NK-92 treated with Interleukin-12 subunit alpha and Interleukin-12 subunit beta, amount 100 ng/mL, for 24 hours (cell line): ENCODE measurements around the gene SLC44A3.

Experiments
- DNase-seq: peaks from one replicate; lab custom pipeline; 2025; lab: John Stamatoyannopoulos, UW

The SLC44A3 gene

GRCh38 chr1:94873520-94874351, 53.6 kb downstream of the SLC44A3 start:
- DNase-seq = no peak

GRCh38 chr1:94874423-94874822, 54.3 kb downstream of the SLC44A3 start:
- DNase-seq = no peak

GRCh38 chr1:94875794-94876193, 55.6 kb downstream of the SLC44A3 start:
- DNase-seq = no peak

- no peak for DNase-seq
These were observed 56.2 kb downstream of the SLC44A3 start for GRCh38 chr1:94876362-94876761.

- no peak for DNase-seq
These were observed 58.2 kb downstream of the SLC44A3 start for GRCh38 chr1:94878329-94878728.

GRCh38 chr1:94883691-94884090, 63.5 kb downstream of the SLC44A3 start:
- no peak for DNase-seq

- DNase-seq = no peak
These were observed 63.9 kb downstream of the SLC44A3 start for GRCh38 chr1:94884106-94884505.

GRCh38 chr1:94884507-94884906, 64.3 kb downstream of the SLC44A3 start:
- no peak for DNase-seq

GRCh38 chr1:94886361-94886760, 66.2 kb downstream of the SLC44A3 start:
- DNase-seq = no peak

- DNase-seq = no peak
These were observed 66.9 kb downstream of the SLC44A3 start for GRCh38 chr1:94887106-94887505.

- DNase-seq = no peak
These were observed 67.5 kb downstream of the SLC44A3 start for GRCh38 chr1:94887603-94888171.

- DNase-seq = no peak
These were observed 68.0 kb downstream of the SLC44A3 start for GRCh38 chr1:94888201-94888600.

- no peak for DNase-seq
These were observed 72.6 kb downstream of the SLC44A3 start for GRCh38 chr1:94892604-94893254.

- no peak for DNase-seq
These were observed 74.5 kb downstream of the SLC44A3 start for GRCh38 chr1:94894630-94895029.

- no peak for DNase-seq
These were observed 75.4 kb downstream of the SLC44A3 start for GRCh38 chr1:94895518-94895917.

GRCh38 chr1:94898491-94899385, 78.6 kb downstream of the SLC44A3 start:
- no peak for DNase-seq

GRCh38 chr1:94899756-94900155, 79.6 kb downstream of the SLC44A3 start:
- DNase-seq = no peak

- DNase-seq = no peak
These were observed 81.7 kb downstream of the SLC44A3 start for GRCh38 chr1:94901841-94902240.

- DNase-seq = no peak
These were observed 83.3 kb downstream of the SLC44A3 start for GRCh38 chr1:94903280-94904009.

GRCh38 chr1:94905207-94905606, 85.0 kb downstream of the SLC44A3 start:
- DNase-seq = no peak

- no peak for DNase-seq
These were observed 86.2 kb downstream of the SLC44A3 start for GRCh38 chr1:94906382-94906781.
